Fibroblast of the aortic adventitia (primary cell): Measurements from ENCODE around the gene CLASP1. TPM values are rescaled to one million over a fixed set of nuclear protein-coding genes. Genes with fewer than 3 reads are reported as not detected.
"Not testable (repeated sequence)": the region's sequence is repeated elsewhere in the genome, so short reads cannot be mapped to it uniquely, and the experiment has no call there.

Experiments
- DNase-seq: peaks from one replicate; pipeline ENCODE4 v3.0.0-alpha.2; 2010; ENCODE audit warnings: low read depth
- H3K4me3 ChIP-seq: 2 replicates; pipeline ENCODE4 v1.5.1; 2011; ENCODE audit warnings: low read depth, mild to moderate bottlenecking, control low read depth, low read length, moderate library complexity
- CTCF ChIP-seq: IDR thresholded peaks from 2 replicates; pipeline ENCODE4 v1.5.1; 2011; ENCODE audit warnings: mild to moderate bottlenecking, low read length, control low read depth, inconsistent platforms; ENCODE audit not compliant: insufficient read depth
- total RNA-seq: library from RNA; depleted of rRNA; stranded (reverse); fragments of >200 nt; gene quantifications from 2 replicates; pipeline ENCODE4 v1.2.3, GENCODE V29; 2012; ENCODE audit warnings: low replicate concordance

Gene CLASP1
- total RNA-seq, 1 donor = 45.6 TPM

GRCh38 chr2:121309801-121310200 is 339.5 kb downstream of the CLASP1 start:
- DNase-seq = no peak
- TF ChIP-seq CTCF = no peak
- H3K4me3 ChIP-seq = no peak overlapping the region

GRCh38 chr2:121309323-121309722 is 339.9 kb downstream of the CLASP1 start:
- no peak for TF ChIP-seq CTCF
- no peak for DNase-seq

GRCh38 chr2:121307048-121307447 is 342.2 kb downstream of the CLASP1 start:
- no peak for TF ChIP-seq CTCF
- DNase-seq = no peak
- no peak overlapping the region for H3K4me3 ChIP-seq

More at GRCh38 chr2:121309323-121309722, 339.9 kb downstream of the CLASP1 start:
- no peak overlapping the region for H3K4me3 ChIP-seq

GRCh38 chr2:121304941-121305340 is 344.3 kb downstream of the CLASP1 start:
- DNase-seq = no peak
- H3K4me3 ChIP-seq = no peak overlapping the region
- TF ChIP-seq CTCF = no peak

GRCh38 chr2:121303531-121304263 is 345.6 kb downstream of the CLASP1 start:
- DNase-seq = no peak
- no peak for TF ChIP-seq CTCF
- no peak overlapping the region for H3K4me3 ChIP-seq

- not testable (repeated sequence) for H3K4me3 ChIP-seq, DNase-seq
These were observed 348.1 kb downstream of the CLASP1 start for GRCh38 chr2:121301190-121301589.

GRCh38 chr2:121298476-121298875 is 350.8 kb downstream of the CLASP1 start:
- DNase-seq = no peak
- H3K4me3 ChIP-seq = no peak overlapping the region
- no peak for TF ChIP-seq CTCF

GRCh38 chr2:121297866-121298265 is 351.4 kb downstream of the CLASP1 start:
- DNase-seq, H3K4me3 ChIP-seq: not testable (repeated sequence)
